Measurements from ENCODE around the gene DNAH2.

Gene DNAH2

GRCh38 chr17:7767004-7767403 is 49.5 kb downstream of the DNAH2 start:
- TF ChIP-seq LEF1 (IDR thresholded peaks at IDR 0.05; ENCODE audit: borderline replicate concordance) (no peak), ARNT (IDR thresholded peaks at IDR 0.05) (no peak), ELF4 (IDR thresholded peaks at IDR 0.05) (no peak), SUZ12 (IDR thresholded peaks at IDR 0.05) (no peak), CTBP1 (IDR thresholded peaks at IDR 0.05; ENCODE audit: borderline replicate concordance) (no peak), PKNOX1 (IDR thresholded peaks at IDR 0.05) (no peak), FOXA1 (IDR thresholded peaks at IDR 0.05) (no peak), HDGF (IDR thresholded peaks at IDR 0.05; ENCODE audit: borderline replicate concordance) (no peak)
- POLR2A ChIA-PET: no interaction called here

GRCh38 chr17:7767405-7768021 is 50.0 kb downstream of the DNAH2 start:
- TF ChIP-seq LEF1 (IDR thresholded peaks at IDR 0.05; ENCODE audit: borderline replicate concordance): no peak
- ChIA-PET POLR2A (no interaction called here), CTCF (interaction anchor here (0.7 kb wide), 1 partner anchor 23 kb away, joined by 7 read pairs; no protein-coding TSS in a partner anchor)
- no peak for DNase-seq (ENCODE audit: extremely low spot score)

More at GRCh38 chr17:7767004-7767403, 49.5 kb downstream of the DNAH2 start:
- DNase-seq (ENCODE audit: extremely low spot score): no peak
- CTCF ChIA-PET: no interaction called here

- TF ChIP-seq HDGF (IDR thresholded peaks at IDR 0.05; ENCODE audit: borderline replicate concordance) (no peak), BHLHE40 (IDR thresholded peaks at IDR 0.05; ENCODE audit: borderline replicate concordance) (no peak), FOXM1 (IDR thresholded peaks at IDR 0.05; ENCODE audit: borderline replicate concordance) (no peak), LEF1 (IDR thresholded peaks at IDR 0.05; ENCODE audit: borderline replicate concordance) (no peak), SUZ12 (IDR thresholded peaks at IDR 0.05) (no peak), ARNT (IDR thresholded peaks at IDR 0.05) (no peak), CTBP1 (IDR thresholded peaks at IDR 0.05; ENCODE audit: borderline replicate concordance) (no peak), NFRKB (IDR thresholded peaks at IDR 0.05) (no peak), TARDBP (IDR thresholded peaks at IDR 0.05) (no peak)
- DNase-seq (ENCODE audit: extremely low spot score): no peak
- ChIA-PET CTCF (no interaction called here), POLR2A (no interaction called here)
These were observed 52.3 kb downstream of the DNAH2 start for GRCh38 chr17:7769854-7770253.

- POLR2A ChIA-PET: no interaction called here
- no peak for TF ChIP-seq ELF4 (IDR thresholded peaks at IDR 0.05)
- TF ChIP-seq NFRKB (IDR thresholded peaks at IDR 0.05): no peak
- TF ChIP-seq BHLHE40 (IDR thresholded peaks at IDR 0.05; ENCODE audit: borderline replicate concordance): no peak
- TF ChIP-seq LEF1 (IDR thresholded peaks at IDR 0.05; ENCODE audit: borderline replicate concordance): no peak
- CTCF ChIA-PET: no interaction called here
- DNase-seq (ENCODE audit: extremely low spot score): no peak
These were observed 56.5 kb downstream of the DNAH2 start for GRCh38 chr17:7774055-7774521.

- DNase-seq (ENCODE audit: extremely low spot score): no peak
- TF ChIP-seq ARNT (IDR thresholded peaks at IDR 0.05) (no peak), LEF1 (IDR thresholded peaks at IDR 0.05; ENCODE audit: borderline replicate concordance) (no peak), BHLHE40 (IDR thresholded peaks at IDR 0.05; ENCODE audit: borderline replicate concordance) (no peak)
- ChIA-PET CTCF (no interaction called here), POLR2A (no interaction called here)
These were observed 57.5 kb downstream of the DNAH2 start for GRCh38 chr17:7775051-7775450.

GRCh38 chr17:7777017-7777416 is 59.5 kb downstream of the DNAH2 start:
- ChIA-PET POLR2A (no interaction called here), CTCF (no interaction called here)
- TF ChIP-seq L3MBTL2 (conservative IDR thresholded peaks at IDR 0.05) (no peak), HDGF (IDR thresholded peaks at IDR 0.05; ENCODE audit: borderline replicate concordance) (no peak), ARNT (IDR thresholded peaks at IDR 0.05) (no peak), ZNF384 (IDR thresholded peaks at IDR 0.05) (no peak), CTBP1 (IDR thresholded peaks at IDR 0.05; ENCODE audit: borderline replicate concordance) (no peak), FOXM1 (IDR thresholded peaks at IDR 0.05; ENCODE audit: borderline replicate concordance) (no peak), LEF1 (IDR thresholded peaks at IDR 0.05; ENCODE audit: borderline replicate concordance) (no peak), NFRKB (IDR thresholded peaks at IDR 0.05) (no peak), BHLHE40 (IDR thresholded peaks at IDR 0.05; ENCODE audit: borderline replicate concordance) (no peak), ELF4 (IDR thresholded peaks at IDR 0.05) (no peak), FOXA1 (IDR thresholded peaks at IDR 0.05) (no peak), SP1 (IDR thresholded peaks at IDR 0.05) (no peak), FOXK2 (IDR thresholded peaks at IDR 0.05) (no peak), TARDBP (IDR thresholded peaks at IDR 0.05) (no peak), PKNOX1 (IDR thresholded peaks at IDR 0.05) (no peak)

GRCh38 chr17:7780736-7781135 is 63.2 kb downstream of the DNAH2 start:
- ChIA-PET POLR2A (no interaction called here), CTCF (interaction anchor here (0.6 kb wide), 1 partner anchor 20 kb away, joined by 3 read pairs; no protein-coding TSS in a partner anchor)
- no peak for DNase-seq (ENCODE audit: extremely low spot score)
- TF ChIP-seq HDGF (IDR thresholded peaks at IDR 0.05; ENCODE audit: borderline replicate concordance): no peak
- no peak for TF ChIP-seq FOXK2 (IDR thresholded peaks at IDR 0.05)
- TF ChIP-seq SUZ12 (IDR thresholded peaks at IDR 0.05): no peak
- no peak for TF ChIP-seq SP1 (IDR thresholded peaks at IDR 0.05)
- TF ChIP-seq FOXA1 (IDR thresholded peaks at IDR 0.05): no peak
- TF ChIP-seq LEF1 (IDR thresholded peaks at IDR 0.05; ENCODE audit: borderline replicate concordance): no peak
- no peak for TF ChIP-seq NFRKB (IDR thresholded peaks at IDR 0.05)
- no peak for TF ChIP-seq ELF4 (IDR thresholded peaks at IDR 0.05)
- no peak for TF ChIP-seq L3MBTL2 (conservative IDR thresholded peaks at IDR 0.05)
- TF ChIP-seq ARNT (IDR thresholded peaks at IDR 0.05): no peak

More at GRCh38 chr17:7777017-7777416, 59.5 kb downstream of the DNAH2 start:
- no peak for DNase-seq (ENCODE audit: extremely low spot score)

Measured in HEK293T (cell line).